Epithelial cell of proximal tubule (primary cell): ENCODE results near the gene GPRC5B. TPM values are rescaled to one million over a fixed set of nuclear protein-coding genes. Genes with fewer than 3 reads are reported as not detected.

Experiments used
- DNase-seq: peaks from one replicate; pipeline ENCODE4 v3.0.0-alpha.2; 2011; ENCODE audit warnings: low read depth
- H3K4me3 ChIP-seq: 2 replicates; pipeline ENCODE4 v1.5.1; 2011; ENCODE audit warnings: low read depth, mild to moderate bottlenecking, low read length
- total RNA-seq: library from RNA; depleted of rRNA; stranded (reverse); fragments of >200 nt; gene quantifications from 2 replicates; pipeline ENCODE4 v1.2.3, GENCODE V29; 2015
- TF ChIP-seq, protein P1 (sequence below): conservative IDR thresholded peaks from 2 replicates; pipeline ENCODE4 v1.5.1; 2012; ENCODE audit warnings: low read depth, mild to moderate bottlenecking, low read length

GPRC5B gene
- total RNA-seq, 1 donor from 2014 or later = 9.9 TPM

DNA sequence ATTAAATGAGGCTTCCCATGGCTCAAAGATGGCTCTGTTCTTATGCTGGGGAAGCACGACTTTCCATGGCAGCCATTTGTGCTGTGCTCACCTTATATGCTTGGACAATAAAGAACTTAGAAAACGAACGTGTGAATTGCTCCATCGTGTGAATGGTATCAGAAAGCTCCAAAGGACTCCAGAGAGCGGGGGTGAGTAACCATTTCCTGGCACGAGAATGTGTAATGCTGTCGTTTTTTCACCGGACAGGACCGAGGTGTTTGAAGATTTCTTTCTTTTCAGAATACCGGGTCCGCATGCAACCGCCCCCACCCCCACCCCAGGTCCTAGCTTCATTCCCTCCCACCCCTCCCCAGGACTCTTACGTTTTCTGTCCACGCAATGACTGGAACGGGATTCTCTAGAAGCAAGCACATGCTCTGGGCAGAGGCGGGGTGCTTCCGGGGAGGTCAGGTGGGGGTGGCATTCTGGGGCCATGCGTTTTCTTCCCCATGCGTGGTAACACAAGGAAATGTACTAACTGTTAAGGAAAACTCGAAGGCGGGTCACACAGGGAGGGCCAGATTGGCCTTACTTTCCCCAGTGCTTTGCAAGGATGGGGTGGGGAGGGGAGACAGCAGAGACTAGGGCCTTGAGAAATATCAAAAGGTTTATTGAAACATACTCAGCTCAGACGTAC lies 26.2 kb downstream of the GPRC5B start:
- TF ChIP-seq, protein P1, sequence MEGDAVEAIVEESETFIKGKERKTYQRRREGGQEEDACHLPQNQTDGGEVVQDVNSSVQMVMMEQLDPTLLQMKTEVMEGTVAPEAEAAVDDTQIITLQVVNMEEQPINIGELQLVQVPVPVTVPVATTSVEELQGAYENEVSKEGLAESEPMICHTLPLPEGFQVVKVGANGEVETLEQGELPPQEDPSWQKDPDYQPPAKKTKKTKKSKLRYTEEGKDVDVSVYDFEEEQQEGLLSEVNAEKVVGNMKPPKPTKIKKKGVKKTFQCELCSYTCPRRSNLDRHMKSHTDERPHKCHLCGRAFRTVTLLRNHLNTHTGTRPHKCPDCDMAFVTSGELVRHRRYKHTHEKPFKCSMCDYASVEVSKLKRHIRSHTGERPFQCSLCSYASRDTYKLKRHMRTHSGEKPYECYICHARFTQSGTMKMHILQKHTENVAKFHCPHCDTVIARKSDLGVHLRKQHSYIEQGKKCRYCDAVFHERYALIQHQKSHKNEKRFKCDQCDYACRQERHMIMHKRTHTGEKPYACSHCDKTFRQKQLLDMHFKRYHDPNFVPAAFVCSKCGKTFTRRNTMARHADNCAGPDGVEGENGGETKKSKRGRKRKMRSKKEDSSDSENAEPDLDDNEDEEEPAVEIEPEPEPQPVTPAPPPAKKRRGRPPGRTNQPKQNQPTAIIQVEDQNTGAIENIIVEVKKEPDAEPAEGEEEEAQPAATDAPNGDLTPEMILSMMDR = no peak
- H3K4me3 ChIP-seq = no peak overlapping the region
- no peak for DNase-seq

DNA sequence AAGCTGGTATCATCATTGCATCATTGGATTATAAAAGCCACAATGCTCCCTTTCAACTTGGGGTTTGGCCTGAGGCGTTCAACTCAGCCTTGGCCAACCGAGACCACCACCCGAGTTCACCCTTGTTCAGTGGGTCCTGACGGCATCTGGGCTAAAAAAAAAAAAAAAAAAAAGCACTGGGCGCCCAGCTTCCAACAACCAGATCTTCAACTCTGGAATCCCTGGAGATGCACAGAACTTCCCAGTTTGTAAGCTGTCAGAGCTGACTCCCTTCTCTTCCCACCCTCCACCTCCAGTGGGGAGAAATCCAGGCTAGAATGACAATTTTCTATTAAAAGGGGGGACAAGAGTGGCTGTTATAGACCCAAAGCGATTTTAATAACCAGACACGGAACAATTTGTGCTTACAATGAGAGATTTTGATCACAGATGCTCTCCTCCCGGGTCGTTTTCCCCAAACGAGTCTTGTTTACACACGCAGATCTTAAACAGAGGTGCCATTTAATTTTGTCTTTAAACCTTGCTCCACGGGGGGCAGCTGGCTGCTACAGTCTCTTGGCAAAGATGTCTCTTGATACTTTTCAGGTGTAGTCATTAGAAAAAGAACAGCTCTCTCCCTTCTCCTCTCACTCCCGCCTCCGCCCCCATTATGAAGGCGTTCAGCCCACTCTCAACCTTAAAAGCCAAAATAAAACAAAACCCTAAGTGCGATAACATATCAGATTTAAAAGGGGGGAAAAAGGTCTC lies 26.9 kb downstream of the GPRC5B start:
- no peak overlapping the region for H3K4me3 ChIP-seq
- DNase-seq = no peak
- TF ChIP-seq, protein P1 = no peak

DNA sequence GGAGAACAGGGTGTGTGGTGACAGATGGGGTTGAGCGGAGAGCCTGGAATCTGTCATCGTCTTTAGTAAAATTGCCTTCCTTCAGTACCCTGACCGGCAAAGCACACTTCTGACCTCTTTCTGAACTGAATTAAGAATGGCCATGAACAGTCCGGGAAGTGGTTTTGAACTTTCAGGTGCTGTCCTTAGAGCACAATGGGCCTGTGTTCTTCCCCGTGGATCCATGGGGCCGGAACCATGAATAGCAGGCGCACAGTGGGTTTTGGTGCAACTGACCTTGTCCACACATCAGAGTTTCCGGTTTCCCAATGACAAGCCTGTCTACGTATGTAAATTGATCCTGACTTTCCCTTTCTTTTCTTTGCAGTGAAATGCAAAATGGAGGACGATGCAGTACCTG lies 28.5 kb downstream of the GPRC5B start:
- no peak for DNase-seq
- TF ChIP-seq, protein P1 = no peak
- no peak overlapping the region for H3K4me3 ChIP-seq

DNA sequence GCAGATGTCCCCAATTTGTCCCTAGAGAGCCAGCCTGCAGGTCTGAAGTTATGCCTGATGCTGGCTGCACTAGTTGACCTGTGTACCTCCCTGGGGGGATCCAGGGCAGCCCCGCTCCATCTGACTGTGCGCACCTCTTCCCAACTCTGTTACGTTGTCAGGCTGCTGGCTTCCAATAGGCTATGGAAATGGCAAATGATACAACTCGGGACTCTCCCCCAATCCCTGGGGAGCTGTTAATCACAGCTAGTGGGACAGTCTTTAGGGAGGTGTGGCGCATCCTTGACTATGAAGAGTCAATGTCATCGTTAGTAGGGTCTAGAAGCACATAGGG lies 30.1 kb downstream of the GPRC5B start:
- TF ChIP-seq, protein P1 = no peak
- no peak for DNase-seq
- no peak overlapping the region for H3K4me3 ChIP-seq

DNA sequence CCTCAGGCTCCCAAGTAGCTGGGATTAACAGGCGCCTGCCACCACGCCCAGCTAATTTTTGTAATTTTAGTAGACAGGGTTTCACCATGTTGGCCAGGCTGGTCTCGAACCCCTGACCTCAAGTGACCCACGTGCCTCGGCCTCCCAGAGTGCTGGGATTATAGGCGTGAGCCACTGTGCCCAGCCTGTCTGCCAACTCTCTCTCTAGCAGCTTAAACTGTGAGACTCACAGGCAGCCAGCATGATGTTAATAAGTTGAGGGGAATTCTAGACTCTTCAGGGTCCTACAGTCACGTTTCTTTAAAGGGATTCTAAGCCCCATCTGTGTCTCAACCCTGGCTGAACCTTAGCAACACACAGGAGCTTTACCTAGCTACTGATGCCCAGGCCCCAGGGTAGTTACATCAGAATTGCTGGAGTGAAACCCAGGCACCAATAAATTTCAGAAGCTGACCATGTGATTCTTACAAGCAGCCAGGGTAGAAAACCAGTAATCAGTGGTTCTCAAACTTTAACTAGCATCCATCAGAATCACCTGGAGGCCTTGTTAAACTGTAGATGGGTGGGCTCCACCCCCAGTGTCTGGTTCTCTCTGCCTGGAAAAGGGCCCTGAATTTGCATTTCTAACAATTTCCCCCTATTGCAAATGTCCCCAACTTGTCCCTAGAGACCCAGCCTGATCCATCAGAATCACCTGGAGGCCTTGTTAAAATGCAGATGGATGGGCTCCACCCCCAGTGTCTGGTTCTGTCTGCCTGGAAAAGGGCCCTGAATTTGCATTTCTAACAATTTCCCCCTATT lies 30.7 kb downstream of the GPRC5B start:
- TF ChIP-seq, protein P1 = no peak
- peak; percentile 29 for DNase-seq
- no peak overlapping the region for H3K4me3 ChIP-seq

DNA sequence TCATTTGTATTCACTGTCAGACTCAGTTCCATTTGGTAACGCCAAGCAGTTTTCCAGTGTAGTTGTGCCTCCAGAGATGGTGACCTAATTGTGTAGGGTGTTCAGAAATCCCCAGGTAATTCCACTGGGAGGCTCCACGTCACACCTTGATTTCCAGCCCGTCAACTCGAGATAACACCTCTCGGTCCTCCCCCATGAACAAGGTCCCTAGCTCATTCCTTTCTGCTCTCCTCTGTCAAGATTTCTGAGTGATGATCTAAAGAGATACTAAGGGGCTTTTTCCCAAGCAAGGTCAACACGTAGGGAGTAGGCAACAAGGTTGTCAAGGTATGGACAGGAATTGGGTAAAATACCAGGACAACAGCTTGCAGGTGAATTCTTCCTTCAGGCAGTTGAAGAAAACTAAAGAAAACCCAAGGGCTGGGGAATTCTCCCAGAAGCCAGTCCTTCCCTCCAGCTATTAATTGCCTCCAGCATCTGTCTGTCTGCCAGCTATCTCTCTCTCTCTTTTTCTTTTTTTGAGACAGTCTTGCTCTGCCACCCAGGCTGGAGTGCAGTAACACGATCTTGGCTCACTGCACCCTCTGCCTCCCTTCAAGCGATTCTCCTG lies 31.4 kb downstream of the GPRC5B start:
- DNase-seq = no peak
- H3K4me3 ChIP-seq = no peak overlapping the region
- TF ChIP-seq, protein P1 = no peak
